Lung (tissue), 12 donors: Measurements from ENCODE around the gene UGP2. TPM values are rescaled to one million over a fixed set of nuclear protein-coding genes. Genes with fewer than 3 reads are reported as not detected.

Source experiments
- ATAC-seq: fragments of 200-7000 bp; cut with Tn5 transposase; one replicate; pipeline ENCODE4 v1.9.1; 2020; ENCODE audit warnings: moderate number of reproducible peaks; ENCODE audit not compliant: insufficient read depth, low FRiP score
- DNase-seq, 3 donors: peaks; one replicate each; pipeline ENCODE4 v3.0.0-alpha.2; 2013 to 2017
- H3K27ac ChIP-seq, 2 donors: one replicate each; pipeline ENCODE4 v1.5.1; 2013; ENCODE audit warnings: mild to moderate bottlenecking in 2 of 2, moderate library complexity in 2 of 2, control low read depth in 1 of 2, inconsistent platforms in 1 of 2, low read depth in 1 of 2, low read length in 1 of 2
- H3K27me3 ChIP-seq, 3 donors: one replicate each; pipeline ENCODE4 v1.5.1; 2013; ENCODE audit warnings: low read length in 2 of 3; ENCODE audit not compliant: control insufficient read depth in 3 of 3, insufficient read depth in 3 of 3
- H3K36me3 ChIP-seq, 4 donors: one replicate each; pipeline ENCODE4 v1.5.1; 2013; ENCODE audit warnings: low read length in 4 of 4, mild to moderate bottlenecking in 1 of 4, moderate library complexity in 1 of 4; ENCODE audit not compliant: control insufficient read depth in 4 of 4, insufficient read depth in 4 of 4
- H3K4me1 ChIP-seq, 5 donors: one replicate each; pipeline ENCODE4 v1.5.1; 2013; ENCODE audit warnings: low read length in 5 of 5, mild to moderate bottlenecking in 2 of 5, moderate library complexity in 1 of 5; ENCODE audit not compliant: control insufficient read depth in 5 of 5, insufficient read depth in 5 of 5
- H3K4me3 ChIP-seq: one replicate; pipeline ENCODE4 v1.5.1; 2013; ENCODE audit warnings: mild to moderate bottlenecking, control low read depth, moderate library complexity
- H3K9ac ChIP-seq, 2 donors: one replicate each; pipeline ENCODE4 v1.5.1; 2013; ENCODE audit warnings: low read length in 2 of 2, control low read depth in 1 of 2; ENCODE audit not compliant: insufficient read depth in 1 of 2
- H3K9me3 ChIP-seq, 4 donors: one replicate each; pipeline ENCODE4 v1.5.1; 2013; ENCODE audit warnings: low read length in 3 of 4, mild to moderate bottlenecking in 1 of 4, moderate library complexity in 1 of 4; ENCODE audit not compliant: control insufficient read depth in 4 of 4, insufficient read depth in 3 of 4
- CTCF ChIP-seq: IDR thresholded peaks from 2 replicates; pipeline ENCODE4 v1.5.1; 2012; ENCODE audit warnings: mild to moderate bottlenecking; ENCODE audit errors: control extremely low read depth, extremely low read depth
- WGBS, 2 donors: extraction: QIAGEN DNeasy Blood & Tissue Kit; methylation state at CpG; one replicate each; pipeline ENCODE4 v1.1.7; 2013; 5-methylcytosine and 5-hydroxymethylcytosine counted together
- polyA plus RNA-seq, 2 donors: library from polyadenylated mRNA; stranded (reverse); fragments of 200-250 nt; gene quantifications; one replicate each; pipeline ENCODE4 v1.2.1, GENCODE V29; 2013
- total RNA-seq, 2 donors: library from RNA; depleted of rRNA in 1 of 2; stranded (reverse); fragments of >200 nt in 1 of 2; gene quantifications; one replicate each; pipeline ENCODE4 v1.2.1, GENCODE V29; 2014 to 2021
- donor health status: control.
- donor health status: control.
- donor health status: Bipolar disorder and iron deficiency.
- donor health status: healthy.
- donor health status: DM: yes; HTN: yes; CAD: no.

UGP2 gene
- total and polyA plus RNA-seq, 4 donors = 59.2 to 156 (median 107) TPM

GRCh38 chr2:63850204-63850571, 8.5 kb downstream of the UGP2 start:
- no peak overlapping the region for H3K4me3 ChIP-seq
- no peaks in the 10 kb centered on the region for H3K9me3 ChIP-seq
- no peak overlapping the region for H3K9ac ChIP-seq
- H3K27me3 ChIP-seq = no peaks in the 10 kb centered on the region
- no peak for DNase-seq
- 74 to 82% methylated on average over 1 of the region's 1 CpG for WGBS, 2 donors
- H3K27ac ChIP-seq = no peak overlapping the region
- TF ChIP-seq CTCF = no peak
- no peaks in the 10 kb centered on the region for H3K36me3 ChIP-seq
- peaks cover 0 to 34% (median 7%) of the 10 kb centered on the region in 5 donors for H3K4me1 ChIP-seq
- ATAC-seq = no peak

- Histone ChIP-seq H3K27me3 (no peaks in the 10 kb centered on the region), H3K36me3 (peaks cover 0 to 2% (median 0%) of the 10 kb centered on the region in 4 donors), H3K4me1 (peaks cover 0 to 34% (median 7%) of the 10 kb centered on the region in 5 donors), H3K9me3 (no peaks in the 10 kb centered on the region), H3K9ac (no peak overlapping the region), H3K27ac (no peak overlapping the region), H3K4me3 (no peak overlapping the region)
- no peak for DNase-seq
- TF ChIP-seq CTCF = no peak
- ATAC-seq = no peak
Observed at GRCh38 chr2:63850649-63851048, 9.0 kb downstream of the UGP2 start.

- H3K9ac ChIP-seq = no peak overlapping the region
- WGBS, 2 donors = 84 to 86% methylated on average over 1 of the region's 1 CpG
- peaks cover 0 to 5% (median 0%) of the 10 kb centered on the region in 4 donors for H3K36me3 ChIP-seq
- ATAC-seq = no peak
- DNase-seq = no peak
- peaks cover 0 to 37% (median 7%) of the 10 kb centered on the region in 5 donors for H3K4me1 ChIP-seq
- H3K27ac ChIP-seq = no peak overlapping the region
- H3K4me3 ChIP-seq = no peak overlapping the region
- no peaks in the 10 kb centered on the region for H3K9me3 ChIP-seq
- no peaks in the 10 kb centered on the region for H3K27me3 ChIP-seq
- no peak for TF ChIP-seq CTCF
Observed at GRCh38 chr2:63851691-63852311, 10.1 kb downstream of the UGP2 start.
